Activated naive CD4-positive, alpha-beta T cell treated with Interleukin-2 at 50 U/mL for 16 hours (primary cell): ENCODE results near the gene MEOX1.

Experiments used
- DNase-seq: peaks from one replicate; pipeline ENCODE4 v3.0.0-alpha.2; 2020

The MEOX1 gene

DNA sequence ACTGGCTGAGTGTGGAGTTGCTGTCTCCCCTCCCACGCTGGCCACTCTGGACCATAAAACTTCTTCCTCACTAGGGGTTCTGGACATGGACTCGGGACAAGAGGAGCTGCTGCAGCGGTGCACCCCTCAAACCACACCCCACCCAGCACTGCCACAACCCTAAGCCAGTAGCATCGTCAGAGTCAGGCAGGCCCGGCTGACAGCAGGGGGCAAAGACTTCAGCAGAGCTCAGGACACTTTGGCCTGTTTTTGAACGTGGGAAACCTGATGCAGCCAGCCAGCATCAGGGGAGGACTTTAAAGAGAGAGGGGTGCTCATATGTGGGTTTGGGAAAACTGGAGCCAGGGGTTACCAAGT lies 9.6 kb downstream of the MEOX1 start:
- no peak for DNase-seq

DNA sequence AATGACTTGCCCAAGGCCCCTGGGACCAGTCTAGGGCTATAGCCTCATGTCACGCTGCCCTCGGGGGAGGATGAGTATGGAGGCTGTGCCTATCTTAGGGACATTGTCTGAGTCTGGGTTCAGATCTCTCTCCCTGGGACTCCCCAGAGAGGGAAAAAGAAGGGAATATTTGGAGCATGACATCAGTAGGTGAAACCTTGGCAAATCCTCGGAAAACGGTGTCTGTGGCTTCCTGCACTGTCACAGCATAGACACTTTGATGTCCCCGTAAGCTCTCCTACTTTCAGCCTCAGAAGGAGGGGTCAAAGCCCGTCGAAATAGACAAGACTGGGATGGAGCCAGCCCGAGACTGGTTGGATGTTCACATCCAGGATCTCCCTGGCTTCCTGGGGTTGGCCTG lies 11.3 kb downstream of the MEOX1 start:
- DNase-seq: no peak

DNA sequence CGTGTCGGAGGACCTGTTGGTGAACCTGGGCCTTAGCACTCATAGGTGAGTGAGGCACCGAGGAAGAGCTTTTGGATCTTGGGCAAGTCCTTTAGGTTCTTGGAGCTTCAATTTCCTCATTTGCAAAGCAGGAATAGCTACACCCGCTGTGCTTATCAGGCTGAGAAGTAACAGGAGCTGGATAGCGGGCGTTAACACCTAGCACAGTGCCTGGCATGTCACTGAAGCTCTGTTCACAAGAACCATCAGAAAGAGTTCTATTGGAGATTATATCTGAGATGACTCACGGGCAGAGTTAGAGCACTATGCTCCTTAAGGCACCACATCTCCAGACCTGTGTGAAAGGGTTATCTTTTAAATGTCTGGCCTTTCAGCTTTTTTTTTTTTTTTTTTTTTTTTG lies 12.8 kb downstream of the MEOX1 start:
- no peak for DNase-seq

DNA sequence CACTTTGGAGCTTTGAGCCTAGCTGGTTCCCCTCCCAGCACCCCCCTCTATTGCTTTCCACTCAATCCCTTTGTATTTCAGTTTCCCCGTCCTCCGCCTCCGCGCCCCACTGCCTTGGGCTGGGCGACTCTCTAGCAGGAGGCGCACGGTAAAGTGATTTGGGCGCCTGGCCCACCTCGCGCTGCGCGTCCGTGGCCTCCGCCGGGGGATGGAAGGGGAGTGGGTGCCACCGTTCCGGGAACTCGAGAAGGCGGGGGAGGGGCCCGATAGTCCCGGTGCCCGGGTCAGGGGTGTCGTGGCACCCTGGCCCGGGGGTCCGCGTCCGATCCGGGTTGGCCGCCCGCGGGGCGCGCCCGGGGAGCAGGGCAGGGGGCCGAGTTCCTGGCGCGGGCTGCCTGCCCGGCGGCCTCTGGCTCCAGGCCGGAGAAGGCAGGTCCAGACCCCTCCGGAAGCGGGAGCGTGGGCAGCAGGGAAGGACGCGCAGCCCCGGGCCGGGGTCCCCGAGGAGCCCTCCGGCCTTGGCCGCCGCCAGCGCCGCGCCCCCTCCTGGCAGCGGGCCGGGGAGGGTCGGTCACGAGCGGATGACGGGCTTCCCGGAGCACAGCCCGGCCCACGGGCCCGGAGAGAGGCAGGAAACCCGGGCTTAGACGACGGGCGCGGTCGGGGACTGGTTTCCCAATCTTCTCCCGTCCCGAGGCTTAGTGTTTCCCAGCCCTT lies 15.8 kb downstream of the MEOX1 start:
- peak; percentile 16 for DNase-seq

DNA sequence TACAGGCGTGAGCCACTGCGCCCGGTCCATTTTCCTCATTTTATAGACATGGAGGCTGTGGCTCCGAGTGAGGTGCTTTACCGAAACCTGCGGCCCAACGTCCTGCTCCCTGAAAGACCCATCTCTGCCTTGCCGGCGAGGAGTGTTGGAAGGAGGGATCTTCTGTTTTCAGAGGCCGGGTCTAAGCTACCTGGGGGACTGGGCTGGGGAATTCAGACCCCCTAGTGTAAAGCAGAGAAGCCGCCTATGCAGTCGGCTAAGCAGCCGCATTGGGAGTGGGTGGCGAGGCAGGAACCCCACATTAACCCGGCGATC lies 16.3 kb downstream of the MEOX1 start:
- DNase-seq: no peak

DNA sequence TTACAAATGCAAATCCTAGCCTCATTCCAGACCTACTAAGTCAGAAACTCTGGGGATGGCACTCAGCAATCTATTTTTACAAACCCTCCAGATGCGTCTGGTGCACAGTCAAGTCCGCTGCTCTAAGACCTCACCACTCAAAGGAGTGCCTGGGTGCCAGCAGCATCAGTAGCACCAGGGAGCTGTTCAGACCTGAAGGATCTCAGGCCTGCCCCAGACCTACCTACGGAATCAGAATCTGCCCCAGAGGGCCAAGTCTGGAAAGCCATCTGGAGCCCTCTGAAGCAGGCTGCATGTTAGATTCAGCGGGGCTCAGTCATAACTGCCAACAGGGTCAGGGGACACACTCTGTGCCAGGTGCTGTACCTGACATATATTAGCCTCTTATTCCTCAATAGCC lies 17.6 kb downstream of the MEOX1 start:
- DNase-seq: no peak

DNA sequence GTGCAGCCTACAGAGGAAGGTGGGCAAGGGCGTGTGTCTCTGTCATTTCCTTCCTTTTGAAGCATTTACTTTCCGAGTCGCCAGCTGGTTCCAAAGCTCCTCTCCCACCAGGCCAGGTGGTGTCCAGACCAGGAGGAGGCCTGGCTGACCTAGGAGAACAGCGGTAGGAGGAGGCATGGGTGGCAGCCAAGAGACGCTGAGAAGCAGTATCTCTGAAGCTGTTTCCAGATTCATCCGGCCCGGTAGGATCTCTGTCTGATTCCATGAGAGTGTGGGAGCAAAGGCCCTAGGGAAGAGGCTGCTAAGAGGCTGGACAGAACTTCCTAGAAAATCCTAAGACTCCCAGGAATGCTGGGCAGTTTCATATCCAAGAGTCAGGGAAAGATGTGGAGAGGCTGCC lies 20.3 kb downstream of the MEOX1 start:
- no peak for DNase-seq

DNA sequence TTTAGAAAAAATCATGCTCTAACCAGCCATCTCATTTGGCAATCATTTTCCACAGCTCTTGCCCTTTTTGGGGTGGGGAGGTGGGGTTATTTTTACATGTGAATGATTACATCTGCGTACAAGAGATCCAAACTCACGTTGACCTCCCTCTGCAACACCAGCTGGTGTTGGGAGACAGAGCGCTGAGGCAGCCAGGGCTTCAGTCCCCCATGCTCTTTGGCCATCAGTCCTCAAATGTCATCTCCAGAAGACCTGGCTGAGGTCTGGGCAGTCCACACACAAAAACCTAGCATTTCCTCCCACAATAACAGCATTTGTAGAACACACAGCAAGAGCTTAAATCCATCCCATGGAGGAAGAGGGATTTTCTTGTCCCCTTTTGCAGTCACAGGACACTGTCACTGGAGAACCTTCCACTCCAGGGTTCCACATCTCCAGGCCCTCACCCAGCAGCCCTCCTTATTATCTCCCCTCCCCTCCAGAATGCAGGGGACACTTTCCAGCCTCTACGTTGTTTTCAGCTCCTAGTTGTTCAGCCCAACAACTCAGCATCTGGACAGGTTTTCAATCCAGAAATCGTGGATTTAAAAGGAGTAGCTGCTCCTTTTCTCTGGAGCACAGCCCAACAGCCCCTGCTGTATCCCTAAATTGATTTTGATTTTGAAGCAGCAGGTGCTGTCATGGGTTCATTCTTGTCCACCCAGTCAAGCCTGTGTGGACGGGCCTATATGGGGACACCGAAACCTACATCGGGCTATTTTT lies 21.1 kb downstream of the MEOX1 start:
- no peak for DNase-seq

DNA sequence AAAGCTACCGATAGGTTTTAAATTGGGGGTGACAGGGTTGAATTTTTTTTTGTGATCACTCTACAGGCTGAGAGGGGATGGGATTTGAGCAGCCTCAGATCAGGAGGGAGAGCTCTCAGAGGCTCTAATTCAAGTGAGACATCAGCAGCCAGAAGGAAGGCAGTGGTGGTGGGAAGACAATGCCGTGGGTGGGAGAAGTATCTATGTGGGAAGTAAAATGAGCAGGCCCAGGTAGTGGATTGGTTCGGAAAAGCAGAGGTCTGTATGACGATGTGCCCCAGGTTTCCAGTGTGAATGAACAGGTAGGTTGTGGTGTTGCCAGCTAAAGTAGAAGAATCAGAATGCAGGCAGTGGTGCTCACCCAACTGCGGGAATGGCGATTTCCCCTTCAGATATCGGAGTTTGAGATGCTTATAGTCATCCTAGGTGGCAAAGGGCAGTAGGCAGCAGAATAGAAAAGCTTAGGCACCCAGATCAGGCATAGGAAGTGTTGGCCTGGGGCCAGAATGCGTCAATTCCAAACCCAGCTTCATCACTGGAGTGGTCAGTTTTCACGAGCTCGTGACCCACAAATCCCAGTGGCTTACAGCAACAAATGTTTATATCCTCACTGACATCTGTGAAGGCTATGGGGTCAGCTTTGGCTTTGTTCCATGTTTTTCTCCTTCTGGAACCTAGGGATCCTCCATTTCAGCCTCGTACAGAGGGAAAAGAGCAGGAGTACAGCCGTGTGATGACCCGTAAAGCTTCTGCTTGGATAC lies 24.0 kb downstream of the MEOX1 start:
- DNase-seq: no peak

DNA sequence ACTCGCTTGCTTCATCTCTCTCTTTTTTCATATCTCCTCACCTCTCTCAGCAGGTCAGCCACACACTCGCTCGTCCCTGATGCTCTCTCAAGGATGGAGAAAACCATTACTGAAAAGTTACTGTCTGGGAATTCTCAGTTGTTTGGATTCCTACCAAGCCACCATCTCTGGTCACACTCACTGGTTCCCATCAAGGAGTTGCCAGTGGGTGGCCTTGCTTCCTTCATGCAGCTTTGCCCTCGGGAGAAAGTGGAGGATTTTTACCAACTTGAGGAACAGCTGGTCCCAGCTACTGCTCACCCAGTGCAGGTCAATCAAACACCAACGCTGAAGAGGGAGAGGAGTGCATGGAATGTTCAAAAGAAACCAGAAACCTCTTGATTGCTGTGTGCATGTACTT lies 25.3 kb downstream of the MEOX1 start:
- DNase-seq: no peak

DNA sequence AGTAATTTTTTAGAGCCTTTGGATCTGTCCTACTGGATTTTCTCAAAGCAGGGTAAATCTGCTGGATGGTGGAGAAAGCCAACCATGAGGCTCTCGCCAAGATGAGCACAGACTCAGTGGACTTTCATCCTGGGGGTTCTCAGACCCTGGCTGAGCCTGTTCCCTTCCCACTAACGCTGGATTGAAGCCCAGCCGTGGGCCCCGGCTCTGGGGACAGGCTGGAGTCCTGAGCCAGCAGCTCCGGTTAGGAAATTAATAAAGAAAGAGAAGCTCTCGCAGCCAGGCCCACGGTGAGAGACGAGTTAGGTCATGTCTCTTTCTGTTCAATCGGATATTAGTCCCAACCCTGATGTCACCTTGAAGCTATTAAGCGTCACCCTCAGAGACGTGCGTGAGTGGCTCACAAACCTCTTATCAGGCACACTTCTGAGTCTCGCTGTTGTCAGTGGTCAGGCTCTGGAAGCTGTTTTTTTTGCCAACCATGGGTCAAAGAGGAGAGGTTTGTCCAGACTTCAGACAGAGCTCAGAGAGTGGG lies 27.1 kb downstream of the MEOX1 start:
- no peak for DNase-seq

DNA sequence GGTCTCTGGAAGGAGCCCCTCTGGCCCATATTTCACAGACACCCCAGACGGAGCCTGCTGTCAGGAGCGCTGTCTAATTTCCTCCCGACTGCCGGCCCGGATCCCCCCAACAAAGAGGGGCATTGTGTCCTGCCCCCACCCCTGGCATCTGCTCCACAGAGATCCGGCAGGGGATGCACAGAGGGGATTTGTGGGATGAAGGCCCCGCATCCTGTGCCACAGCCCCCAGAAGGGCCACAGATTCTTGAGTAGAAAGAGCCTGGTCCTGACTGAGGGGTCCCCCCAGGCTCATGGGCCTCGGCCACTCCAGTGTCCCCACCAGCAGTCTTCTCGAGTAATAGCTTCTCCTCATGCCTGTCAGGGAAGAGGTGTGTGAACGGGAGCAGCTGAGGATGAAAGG lies 29.5 kb downstream of the MEOX1 start:
- DNase-seq: no peak

DNA sequence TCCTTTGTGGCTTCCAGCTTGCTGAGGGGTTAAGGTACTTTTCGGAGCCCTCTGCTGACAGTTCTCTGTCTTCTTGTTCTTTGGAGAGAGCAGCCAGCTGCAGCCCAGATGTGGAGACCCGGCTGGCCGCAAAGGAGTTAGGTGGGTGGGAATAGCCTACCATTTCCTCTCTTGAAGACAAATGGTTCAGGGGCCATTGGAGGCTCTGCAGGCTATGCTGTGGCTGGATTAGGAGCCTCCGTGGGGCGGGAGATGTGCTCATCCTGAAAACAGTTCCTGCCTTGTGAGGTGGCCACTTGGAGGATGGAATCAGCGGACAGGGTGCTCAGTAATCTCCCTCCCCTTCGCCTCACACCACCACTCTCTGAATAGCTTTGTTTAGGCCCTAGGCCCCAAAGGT lies 30.3 kb downstream of the MEOX1 start:
- DNase-seq: no peak

DNA sequence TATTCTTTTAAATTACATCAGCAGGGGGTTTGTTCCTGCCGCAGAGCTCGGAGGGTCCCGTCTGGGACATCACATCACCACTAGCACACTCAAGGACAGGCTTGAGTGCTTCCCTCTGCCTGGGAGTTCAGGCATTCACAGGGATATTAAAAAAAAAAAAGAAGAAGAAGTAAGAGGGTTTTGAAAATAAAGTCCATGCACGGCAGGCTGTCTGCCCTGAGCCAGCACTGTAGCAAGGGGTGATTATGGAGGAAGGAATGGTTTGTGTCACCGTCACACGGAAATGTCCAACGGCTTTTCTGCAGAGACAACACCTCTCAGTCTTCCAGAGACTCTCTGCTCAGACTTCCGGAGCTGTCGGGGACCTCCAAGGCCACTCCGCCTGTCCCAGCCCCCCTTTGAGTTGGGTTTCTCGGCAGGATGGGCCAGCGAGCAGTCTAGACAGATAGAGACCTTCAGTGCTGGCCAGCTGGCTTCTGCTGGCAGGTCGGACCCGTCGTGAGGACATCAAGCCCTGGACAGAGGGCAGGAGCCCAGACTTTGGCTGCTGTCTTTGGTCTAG lies 33.6 kb downstream of the MEOX1 start:
- DNase-seq: no peak

DNA sequence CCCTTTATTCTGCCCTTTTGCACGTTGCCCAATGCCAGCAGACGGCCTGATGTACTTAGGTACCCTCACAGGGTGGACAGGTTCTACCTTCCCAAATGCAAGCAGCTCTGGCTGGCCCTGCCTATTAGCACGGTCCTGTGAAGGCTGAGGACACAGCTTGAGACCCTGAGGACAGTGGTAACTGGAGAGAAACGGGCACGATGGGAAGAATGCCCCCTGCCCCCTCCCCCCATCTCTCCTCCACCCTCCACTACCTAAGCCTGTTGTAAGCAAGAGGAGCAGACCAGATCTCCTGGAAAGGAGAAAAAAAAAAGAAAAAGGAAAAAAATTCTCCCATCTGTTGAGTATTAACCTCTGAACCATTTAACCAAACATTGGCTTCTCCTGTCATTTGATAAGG lies 34.1 kb downstream of the MEOX1 start:
- DNase-seq: no peak

DNA sequence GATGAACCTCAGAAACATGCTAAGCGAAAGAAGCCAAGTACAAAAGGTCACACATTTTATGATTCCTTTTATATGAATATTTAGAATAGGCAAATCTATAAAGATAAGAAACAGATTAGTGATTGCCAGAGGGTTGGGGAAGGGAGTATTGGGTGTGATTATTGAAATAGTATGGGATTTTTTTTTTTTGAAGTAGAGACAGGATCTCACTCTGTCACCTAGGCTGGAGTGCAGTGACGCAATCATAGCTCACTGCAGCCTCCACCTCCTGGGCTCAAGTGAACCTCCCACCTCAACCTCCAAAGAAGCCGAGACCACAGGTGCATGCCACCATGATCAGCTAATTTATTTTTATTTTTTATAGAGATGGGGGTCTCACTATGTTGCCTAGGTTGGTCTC lies 35.7 kb downstream of the MEOX1 start:
- no peak for DNase-seq

DNA sequence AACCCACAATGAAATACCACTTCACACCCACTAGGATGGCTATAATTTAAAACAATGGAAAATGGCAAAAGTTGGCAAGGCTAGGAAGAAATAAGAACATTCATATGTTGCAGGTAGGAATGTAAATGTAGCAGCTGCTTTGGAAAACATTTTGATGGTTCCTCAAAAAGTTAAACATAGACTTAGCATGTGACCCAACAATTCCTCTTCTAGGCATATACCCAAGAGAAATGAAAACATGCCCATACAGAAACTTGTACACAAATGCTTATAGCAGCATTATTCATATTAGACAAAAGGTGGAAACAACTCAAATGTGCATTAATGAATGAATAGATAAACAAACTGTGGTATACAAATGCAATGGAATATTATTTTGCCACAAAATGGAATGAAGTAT lies 36.1 kb downstream of the MEOX1 start:
- no peak for DNase-seq

DNA sequence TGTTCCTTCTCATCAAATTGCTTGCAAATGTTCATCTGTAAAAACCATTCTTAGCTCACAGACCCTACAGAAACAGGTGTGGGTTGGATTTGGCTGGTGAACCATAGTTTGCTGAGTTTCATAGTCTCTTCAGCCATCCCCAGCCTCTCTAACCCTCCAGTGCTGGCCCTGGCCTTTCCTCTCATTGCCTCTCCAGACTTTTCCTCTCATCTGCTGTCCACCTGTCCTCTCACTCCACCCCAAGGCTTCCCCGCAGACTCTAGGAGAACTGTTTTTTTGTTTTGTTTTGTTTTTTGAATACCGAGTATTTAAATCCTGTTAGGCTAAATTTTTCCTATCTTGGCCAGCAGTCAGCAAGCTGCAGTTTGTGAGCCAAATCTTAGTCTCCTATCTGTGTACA lies 41.1 kb downstream of the MEOX1 start:
- DNase-seq: no peak

DNA sequence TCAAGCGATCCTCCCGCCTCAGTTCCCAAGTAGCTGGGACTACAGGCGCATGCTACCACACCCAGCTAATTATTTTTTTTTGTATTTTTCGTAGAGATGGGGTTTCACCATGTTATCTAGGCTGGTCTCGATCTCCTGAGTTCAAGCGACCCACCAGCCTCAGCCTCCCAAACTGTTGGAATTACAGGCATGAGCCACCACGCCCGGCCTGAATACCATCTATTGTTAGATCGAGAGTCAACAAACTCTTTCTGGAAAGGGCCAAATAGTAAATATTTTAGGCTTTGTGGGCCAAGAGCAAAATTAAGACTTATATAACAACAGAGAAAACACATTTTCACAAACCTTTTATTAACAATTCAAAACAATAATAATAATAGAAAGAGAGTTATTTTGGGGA lies 41.6 kb downstream of the MEOX1 start:
- no peak for DNase-seq

DNA sequence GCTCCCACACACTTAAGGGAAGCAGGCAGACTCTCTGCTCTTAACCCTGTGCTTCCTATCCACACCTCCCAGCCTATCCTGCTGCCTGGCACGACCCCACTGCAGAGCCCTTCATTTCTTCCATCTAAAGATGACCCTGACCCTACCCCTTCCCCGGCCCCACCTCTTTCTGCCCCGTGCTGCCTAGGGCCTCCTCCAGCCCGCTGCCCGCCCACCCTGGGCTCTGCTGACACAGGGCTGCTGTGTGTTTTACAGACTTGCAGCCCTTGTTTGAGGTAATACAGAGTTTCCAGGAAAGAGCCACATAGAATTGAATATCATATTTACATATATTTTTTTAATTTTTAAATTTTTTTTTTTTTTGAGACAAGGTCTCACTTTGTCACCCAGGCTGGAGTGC lies 42.0 kb downstream of the MEOX1 start:
- DNase-seq: no peak

DNA sequence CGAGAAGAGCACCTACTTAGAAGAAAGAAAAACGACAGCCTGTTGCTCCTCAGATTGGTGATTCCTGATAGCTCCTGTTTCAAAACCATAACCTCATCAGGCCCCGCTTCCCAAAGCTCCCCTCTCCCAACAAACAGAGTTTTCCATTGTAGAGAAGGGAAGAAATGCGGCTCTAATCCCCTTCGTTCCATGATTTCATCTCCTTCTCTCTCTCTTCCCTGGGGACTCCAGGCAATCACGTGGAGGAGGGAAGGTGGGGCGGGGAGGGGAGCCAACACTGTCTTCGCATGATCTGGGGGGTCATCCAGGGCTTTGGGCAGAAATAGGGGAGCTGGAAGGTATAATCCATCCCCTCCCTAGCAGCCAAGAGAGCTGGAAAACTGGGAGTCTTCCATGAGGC lies 43.4 kb downstream of the MEOX1 start:
- no peak for DNase-seq

DNA sequence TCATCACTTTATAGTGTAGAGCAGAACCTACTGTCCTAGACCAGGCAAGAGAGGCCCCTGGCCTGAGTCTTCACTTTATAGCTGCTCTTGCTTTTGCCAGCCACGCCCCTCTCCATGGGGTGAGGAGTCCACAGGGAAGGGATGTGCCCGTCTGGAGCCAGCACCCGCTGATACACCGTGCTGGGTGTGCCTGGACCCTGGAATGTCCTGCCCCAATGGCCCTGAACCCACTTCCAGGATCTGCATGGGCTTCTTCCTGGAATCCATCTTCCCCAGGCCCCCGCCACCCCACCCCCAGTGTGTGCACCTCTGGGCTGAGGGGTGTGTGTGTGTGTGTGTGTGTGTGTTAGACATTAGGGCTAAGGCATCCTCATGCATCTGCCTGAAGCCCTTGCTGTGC lies 44.9 kb downstream of the MEOX1 start:
- no peak for DNase-seq

DNA sequence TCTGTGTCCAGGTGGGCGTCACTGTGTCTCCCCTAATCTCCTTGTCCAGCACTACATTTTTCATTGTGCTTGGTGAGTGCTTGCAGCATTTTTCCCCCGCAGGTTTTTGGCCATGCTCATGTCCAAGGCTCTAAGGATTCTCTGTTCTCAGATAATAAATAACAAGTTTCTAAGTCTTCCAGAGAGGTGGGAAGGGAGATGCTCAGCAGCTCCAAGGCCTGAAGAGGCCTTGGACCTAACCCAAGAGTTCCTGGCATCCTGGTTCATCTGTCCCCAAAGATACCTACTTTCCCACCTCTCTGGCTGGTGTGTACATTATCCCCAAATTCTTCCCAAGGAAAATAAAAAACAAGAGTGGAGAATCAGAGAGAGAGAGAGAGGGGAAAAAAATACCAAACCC lies 45.3 kb downstream of the MEOX1 start:
- DNase-seq: no peak

DNA sequence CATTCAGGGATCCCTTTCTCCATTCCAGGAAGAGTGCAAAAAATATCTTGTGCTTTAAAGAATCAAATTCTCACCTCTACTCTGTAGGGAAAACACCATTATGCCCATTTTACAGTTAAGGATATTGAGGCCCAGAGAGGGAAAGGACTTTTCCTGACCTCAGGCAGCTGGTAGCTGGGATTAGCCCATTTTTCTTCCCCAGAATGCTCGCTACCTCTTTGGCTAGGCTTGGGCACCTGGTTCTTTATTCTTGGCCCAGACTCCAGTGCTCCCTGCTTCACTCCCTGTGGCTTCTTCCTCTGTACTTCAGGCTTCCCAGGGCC lies 45.7 kb downstream of the MEOX1 start:
- DNase-seq: no peak
